Activated CD8-positive, alpha-beta memory T cell treated with anti-CD3 and anti-CD28 coated beads, Interleukin-2, amount 50 U/mL, for 1 hour (primary cell): ENCODE data around the gene AFAP1L2.
"Not testable (repeated sequence)": the region's sequence is repeated elsewhere in the genome, so short reads cannot be mapped to it uniquely, and the experiment has no call there.

Source experiments
- DNase-seq: peaks from one replicate; pipeline ENCODE4 v3.0.0-alpha.2; 2020; ENCODE audit errors: extremely low read depth

Gene AFAP1L2

DNA sequence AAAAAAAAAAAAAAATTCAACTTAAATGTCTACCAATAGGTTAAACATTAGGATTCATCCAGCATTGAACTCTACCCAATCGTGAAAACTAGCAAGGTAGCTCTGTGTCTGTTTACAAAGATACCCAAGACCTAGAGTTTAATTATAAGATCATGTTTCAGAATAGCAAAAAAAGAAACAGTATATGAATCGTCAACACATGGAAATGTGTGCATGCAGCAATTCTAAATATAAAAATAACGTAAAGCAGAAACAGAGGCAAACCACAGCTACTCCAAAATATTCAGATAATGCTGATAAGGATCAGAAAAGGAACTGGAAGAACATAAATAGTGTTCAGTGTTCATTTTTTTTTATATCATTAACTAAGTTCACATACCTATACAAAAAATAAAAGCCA lies 68.7 kb downstream of the AFAP1L2 start:
- no peak for DNase-seq

DNA sequence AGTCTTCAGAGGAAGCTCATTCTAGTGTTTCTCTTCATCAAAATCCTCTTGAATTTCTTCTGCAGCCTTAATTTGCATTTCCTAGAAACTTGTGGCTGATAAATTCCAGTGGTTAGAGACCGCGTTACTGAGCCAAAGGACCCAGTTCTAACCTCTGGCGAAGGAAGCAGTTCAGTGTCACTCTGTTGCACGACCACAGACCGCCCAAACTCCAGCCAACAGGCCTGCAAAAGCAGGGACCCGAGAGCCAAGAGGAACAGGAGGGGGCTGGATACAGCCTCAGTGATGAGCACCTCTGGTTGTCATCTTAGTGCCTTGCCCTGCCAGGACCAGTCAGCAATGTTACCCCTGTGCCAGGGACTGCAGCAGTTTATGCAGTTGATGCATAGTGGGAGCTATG lies 70.0 kb downstream of the AFAP1L2 start:
- DNase-seq, result no peak

DNA sequence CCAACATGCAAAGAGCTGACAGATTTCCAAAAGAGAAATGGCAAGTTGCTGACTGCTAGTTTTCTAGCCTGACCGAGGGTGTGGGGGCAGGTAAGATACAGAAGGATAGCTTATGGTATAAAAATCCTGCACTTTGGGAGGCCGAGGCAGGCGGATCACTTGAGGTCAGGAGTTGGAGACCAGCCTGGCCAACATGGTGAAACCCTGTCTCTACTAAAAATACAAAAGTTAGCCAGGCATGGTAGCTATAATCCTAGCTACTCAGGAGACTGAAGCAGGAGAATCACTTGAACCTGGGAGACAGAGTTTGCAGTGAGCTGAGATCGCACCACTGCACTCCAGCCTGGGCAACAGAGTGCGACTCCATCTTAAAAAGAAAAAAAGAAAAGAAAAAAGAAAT lies 70.9 kb downstream of the AFAP1L2 start:
- DNase-seq, result not testable (repeated sequence)

DNA sequence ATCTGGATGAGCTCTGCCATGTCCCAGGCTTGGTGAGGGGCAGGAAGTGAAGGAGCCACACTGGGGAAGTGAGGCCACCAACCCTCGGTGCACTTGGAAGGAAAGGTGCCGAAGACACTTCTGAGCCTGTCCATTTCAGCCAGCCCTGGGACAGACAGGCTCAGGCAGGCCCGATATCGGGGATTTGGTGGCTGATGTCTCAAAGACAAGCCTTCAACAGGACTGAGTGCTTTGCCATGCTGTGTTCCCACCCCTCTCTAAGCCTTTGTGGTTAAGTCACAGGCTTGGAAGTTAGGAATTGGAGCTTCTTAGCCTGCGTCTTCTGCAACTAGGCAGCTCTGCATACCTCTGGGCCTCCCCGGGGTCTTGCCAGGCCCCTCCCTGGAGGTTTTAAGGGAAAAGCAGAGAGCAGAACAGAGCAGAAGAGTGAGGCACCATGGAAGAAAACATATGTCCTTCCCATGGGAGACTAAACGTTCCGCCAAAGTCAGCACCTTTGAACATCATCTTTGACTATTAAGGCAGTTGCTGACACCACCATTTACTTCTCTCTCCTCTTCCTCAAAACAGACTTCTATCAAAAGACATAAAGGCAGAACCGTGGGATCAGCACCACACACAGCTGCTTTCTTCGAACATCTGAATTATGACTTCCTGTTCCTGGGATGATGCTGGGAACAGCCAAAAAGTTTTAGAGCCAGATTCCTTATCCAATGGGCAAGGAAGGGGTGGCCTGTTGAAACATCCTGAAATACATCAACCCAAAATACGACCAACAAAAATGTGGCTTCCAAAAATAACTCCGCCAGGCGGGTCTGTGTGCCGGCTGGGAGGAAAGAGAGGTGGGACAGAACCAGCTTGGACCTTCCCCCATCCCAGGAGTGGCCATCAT lies 71.8 kb downstream of the AFAP1L2 start:
- no peak for DNase-seq

DNA sequence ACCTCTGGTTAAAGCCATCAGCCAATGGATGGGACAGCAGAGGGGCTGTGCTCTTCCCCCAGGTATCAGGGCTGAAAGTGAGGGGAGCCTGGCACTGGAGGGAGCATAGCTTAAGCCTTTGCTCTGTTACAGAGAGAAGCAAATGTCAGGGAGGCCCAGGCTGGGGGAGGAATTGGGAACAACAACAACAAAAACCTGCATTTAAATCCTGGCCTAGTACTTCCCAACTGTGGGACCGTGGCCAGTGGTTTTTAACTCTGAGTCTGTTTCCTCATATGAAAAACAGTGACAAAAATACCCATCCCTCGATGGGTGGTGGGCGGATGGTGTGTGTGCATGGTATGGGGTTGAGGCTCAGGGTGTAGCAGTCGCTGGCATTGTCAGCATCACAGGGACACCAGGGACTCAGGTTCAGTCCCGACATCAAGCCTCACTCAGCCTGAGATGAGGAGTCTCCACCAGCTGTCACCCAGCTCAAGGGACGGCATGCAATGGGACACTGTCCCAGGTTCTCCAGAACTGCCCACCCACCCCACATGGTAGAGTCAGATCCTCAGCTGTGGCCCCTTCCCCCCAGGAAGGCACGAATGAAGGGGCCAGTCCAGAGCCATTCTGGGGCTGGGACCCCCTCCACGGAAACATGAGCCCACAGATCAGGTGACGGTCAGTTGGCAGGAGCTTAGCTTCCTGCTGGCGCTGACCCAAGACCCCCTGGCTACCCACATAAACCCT lies 74.5 kb downstream of the AFAP1L2 start:
- no peak for DNase-seq

DNA sequence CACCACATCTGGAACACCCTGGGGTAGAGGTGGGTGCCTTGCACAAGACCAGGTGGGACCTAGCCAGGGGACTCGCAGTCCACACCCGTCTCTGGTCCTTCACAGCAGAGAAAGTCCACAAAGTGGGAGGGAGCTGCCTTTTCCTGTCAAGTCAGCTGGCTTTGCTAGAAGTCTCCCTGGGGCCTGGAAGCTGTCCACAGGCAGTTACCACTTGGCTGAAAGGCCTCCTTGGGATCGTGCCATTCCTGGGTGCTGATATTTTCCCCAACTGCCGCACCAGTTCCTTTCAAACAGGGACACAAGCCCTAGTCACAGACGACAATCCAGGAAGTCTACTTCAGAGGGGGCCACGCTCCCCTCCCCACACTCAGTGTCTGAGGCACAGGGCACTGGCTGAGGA lies 75.4 kb downstream of the AFAP1L2 start:
- no peak for DNase-seq

DNA sequence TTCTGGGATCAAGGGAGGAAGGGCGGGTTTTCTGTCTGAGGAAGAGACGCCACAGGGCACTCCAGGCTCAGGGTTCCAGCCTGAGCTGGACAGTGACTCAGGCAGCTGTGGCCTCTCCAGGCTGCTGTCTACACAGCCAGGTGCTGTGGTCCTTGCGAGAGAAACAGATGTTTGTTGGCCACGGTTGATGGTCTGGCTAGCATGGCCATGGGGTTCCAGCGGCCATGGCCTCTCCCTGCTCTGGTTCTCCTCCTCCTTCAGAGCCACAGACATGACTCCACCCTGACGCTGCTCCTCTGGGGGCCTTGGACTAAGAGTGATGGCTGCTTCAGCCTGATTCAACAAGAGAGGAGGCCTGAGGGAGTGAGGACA lies 75.9 kb downstream of the AFAP1L2 start:
- no peak for DNase-seq

DNA sequence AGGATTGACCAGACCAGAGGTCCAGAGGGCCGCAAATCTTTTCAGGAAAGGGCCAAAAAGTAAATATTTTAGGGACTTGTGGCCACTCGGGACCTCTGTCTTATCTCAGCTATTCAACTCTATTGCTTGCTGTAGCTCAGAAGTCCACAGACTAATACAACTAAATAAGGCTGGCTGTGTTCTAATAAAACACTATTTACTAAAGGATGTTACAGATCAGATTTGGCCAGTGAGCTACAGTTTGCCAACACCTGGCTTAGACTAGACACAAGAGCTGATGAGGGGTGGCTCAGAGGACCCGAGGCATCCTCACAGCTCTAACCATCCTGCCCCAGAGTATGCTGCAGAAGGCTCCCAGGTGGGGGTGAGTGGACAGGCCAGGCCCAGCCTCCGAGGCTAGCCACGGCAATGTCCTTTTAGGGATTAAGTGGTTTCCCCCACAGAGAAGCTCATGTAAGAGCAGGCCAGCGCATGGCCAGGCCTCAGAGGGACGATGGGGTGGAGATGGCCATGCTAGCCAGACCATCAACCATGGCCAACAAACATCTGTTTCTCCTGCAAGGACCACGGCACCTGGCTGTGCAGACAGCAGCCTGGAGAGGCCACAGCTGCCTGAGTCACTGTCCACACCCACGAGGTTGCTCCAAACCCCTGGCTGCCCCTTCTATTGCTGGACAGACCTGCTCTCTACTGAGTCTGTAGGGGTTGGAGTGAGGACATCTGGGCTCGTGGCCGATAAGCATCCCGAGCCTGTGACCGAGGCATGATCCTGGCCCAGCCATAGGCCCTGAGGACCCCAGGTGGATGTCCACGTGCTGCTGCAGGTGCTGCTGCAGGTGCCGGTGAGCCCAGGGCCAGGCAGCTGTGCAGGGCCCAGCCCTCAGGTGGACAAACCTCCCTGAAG lies 76.5 kb downstream of the AFAP1L2 start:
- DNase-seq, result no peak

DNA sequence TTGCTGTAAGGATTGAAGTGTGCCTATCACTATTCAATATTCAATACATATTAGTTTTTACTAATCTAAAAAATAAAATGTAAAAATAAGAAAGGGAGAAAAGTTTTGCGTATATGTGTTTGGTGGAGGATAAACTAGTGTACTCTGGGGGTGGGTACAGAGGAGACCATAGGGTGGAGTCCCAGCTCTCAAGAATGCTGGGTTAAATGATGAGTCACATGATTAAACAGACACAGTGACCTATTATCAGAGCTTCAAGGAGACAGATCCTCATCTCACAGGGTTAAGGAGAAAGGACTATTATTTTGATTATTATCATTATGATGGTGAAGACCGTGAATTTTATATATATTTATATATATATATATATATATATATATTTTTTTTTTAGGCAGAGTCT lies 77.5 kb downstream of the AFAP1L2 start:
- DNase-seq, result no peak

DNA sequence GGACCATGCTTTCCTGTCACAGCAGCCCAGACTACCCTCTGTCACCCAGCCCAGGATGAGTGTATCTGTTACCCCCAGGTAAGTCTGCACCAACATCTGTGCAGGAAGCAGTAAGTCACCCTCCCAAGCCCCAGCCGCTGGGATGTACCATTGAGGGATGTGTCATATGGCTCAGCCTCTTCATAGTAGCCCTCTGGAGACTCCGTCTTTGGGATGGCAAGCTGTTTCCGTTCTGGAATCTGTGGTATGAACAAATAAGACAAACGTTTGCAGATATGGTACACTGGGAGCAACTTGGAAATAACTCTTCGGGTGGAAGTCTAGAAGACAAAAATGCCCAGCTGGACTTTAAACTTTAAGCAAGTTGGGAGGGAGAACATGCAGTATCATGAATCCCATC lies 81.3 kb downstream of the AFAP1L2 start:
- DNase-seq, result no peak

DNA sequence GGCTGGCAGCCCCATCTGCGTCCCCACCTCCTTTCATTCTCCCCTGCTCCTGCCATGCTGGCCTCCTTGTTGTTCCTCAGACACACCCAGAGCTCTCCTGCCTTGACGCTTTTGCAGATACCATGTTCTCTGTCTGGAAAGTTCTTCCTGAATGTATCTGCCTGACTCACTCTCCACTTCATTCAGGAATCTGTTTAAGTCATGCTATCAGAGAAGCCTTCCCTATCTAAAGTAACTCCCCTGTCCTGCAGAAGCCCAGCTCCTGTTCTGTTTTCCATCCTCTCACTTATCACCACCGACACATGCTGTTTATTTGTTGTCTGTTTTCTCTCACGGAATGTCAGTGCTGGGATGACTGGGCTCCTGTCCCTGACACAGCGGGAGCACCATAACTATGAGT lies 82.0 kb downstream of the AFAP1L2 start:
- DNase-seq, result no peak

DNA sequence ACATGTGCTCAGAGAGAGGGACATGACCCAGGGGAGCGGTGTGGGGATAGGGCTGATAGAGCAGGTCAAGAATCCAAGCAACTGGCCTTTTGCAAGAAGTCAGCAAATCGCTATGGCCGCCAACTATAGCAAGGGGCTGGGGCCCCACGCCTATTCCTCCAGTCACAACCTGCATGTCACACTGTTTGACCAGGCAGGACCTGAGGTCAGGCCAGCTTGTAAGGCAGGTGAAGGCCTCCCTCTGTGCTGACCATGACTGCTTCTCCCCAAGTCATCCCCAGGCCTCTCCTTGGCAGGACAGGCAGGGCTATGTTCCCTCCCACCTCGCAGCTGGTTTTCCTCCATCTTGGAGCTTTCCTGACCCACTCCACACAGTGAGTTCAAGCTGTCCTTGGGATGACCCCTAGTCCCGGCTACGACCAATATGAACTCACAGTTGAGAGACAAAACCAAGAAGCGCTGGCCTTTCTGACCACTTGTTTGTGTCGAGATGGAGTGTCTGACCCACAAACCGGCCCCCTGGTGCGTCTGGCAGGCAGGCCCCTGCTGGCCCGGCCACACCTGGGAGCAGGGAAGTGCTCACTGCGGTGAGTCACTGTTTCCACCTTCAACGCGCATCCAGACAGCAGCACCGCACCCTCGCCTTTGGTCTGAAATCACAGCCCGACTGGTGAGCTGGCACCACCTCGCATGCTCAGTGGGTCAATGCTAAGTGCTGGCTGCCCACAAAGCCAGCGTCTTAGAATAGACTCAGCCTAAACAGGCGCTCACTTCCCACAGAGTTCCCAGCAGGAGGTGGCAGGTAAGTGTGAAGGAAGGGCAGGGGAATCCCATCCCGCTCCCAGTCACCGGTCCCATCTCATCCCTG lies 83.8 kb downstream of the AFAP1L2 start:
- no peak for DNase-seq

DNA sequence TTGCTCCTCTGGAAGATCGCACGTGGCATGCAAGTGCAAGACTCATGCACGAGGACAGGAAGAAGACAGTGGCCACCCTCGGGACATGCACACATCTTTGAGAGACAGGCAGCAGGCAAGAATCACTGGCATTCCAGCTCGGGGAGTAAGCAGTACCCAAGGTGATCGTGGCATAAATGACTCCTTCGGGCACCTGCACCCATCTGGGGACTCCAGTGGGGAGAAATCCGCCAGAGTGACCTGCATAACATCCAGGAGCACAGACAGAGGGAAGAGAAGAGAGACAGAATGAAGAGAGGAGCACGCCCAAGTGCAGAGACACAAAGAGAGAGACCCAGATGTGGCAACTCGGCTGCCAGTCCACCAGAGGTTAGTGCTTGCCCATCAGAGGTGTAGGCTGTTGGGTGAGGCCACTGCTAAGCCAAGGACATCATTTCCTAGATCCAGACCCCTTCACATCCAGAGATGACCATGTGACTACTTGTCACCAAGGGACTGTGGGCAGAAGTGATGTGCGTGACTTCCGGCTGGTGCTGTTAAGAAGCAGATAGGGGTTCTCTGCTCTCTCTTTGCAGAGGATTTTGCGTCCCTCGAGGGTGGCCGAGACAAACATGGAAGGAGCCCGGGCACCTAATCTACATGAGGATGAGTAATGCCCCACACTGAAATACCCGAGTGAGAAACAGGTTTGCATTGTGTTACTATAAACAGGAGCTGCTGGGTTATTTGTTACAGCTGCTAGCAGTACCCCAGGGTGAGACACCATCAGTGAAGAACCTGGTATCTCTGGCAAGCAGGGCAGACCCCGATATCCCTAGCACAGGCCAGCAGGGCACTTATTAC lies 84.7 kb downstream of the AFAP1L2 start:
- DNase-seq, result no peak

DNA sequence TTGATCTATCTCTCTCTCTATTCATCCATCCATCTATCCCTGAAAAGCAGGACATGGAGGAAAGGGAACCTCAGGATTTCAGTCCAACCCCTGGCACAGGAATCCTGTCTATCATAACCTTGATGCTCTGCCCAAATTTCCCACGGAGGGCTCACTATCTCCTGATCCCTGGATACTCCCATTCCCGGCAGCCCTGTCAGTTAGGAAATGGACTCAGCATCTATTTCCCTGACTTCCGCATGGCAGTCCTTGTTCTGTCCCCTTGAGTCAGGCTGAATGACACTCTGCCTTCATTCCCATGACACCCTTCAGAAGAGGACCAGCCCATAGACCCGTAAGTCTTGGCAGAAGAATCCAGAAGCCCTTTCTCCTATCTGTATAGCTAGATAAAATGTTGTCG lies 87.6 kb downstream of the AFAP1L2 start:
- no peak for DNase-seq

DNA sequence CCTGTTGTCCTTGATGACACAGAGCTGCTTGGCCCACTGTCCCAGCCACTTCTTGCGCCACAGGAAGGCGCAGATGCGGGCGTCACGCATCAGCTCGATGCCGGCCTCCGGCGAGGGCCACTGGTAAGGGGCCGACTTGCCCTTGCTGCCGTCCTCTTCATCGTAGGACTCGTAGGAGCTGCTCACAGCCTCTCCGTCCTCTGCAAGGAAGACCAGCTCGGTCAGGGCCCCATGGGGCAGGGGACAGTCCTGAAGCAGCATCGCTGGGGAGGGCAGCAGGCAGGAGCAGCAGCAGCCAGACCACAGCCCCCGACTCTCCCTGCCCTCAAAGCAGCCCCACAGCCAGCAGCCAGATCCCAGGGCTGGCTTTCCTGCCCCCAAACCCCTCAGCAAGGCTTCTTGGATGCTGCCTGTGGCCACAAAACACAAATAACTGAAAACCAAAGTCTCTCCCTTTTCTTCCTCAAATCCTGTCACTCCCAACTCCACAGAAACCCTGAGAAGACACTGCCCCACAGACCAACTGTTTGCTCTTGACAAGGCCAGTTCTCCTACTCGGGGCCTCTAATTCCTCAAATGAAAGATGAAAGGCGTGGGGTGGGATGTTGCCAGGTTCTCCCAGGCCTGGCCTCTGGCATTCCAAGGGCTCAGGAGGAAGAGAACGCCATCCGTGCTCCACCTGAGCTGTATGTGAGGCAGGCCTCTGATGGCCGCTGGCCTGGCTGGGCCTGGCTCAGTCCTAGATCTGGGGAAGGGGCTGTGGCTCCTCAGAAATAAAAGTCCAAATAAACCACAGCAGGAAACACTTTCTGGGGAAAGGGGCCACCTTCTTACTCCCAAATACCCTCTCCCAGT lies 88.5 kb downstream of the AFAP1L2 start:
- DNase-seq, result no peak

DNA sequence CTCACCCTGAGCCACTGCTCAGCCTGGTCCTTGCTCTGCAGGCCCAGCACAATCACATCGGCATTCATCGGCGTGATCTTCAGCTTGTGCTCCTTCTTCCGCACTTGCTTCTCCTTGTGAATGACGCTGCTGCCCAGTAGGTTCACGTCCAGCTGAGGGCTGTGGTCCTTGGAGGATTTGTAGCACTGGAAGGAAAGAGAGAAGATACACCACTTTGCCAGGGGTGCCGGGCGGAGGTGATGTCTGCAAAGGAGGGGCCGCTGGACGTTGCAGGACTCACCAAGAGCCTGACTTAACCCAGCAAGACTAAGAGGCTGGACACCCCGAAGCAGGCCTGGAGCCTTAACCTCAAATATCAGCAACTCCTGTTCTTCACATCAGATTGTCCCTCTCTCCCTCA lies 90.4 kb downstream of the AFAP1L2 start:
- DNase-seq, result no peak

DNA sequence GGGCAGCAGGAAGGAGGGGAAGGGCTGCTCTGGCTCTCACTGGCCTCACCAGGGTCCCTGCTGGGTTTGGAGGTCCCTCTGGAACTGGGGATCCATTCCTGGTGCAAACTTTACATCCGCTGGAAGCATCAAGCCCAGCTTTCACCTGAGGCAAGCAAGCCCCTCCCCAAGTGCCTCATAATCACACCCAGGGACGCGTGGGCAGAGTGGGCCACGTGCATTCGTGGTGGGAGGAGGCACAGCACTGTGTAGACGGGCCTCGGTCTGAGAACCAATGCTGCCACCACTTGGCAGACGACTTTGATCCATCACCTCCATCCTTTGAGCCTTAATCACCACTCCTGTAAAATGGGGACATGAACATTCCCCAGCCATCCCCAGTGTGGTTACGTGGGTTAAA lies 91.2 kb downstream of the AFAP1L2 start:
- DNase-seq, result no peak

DNA sequence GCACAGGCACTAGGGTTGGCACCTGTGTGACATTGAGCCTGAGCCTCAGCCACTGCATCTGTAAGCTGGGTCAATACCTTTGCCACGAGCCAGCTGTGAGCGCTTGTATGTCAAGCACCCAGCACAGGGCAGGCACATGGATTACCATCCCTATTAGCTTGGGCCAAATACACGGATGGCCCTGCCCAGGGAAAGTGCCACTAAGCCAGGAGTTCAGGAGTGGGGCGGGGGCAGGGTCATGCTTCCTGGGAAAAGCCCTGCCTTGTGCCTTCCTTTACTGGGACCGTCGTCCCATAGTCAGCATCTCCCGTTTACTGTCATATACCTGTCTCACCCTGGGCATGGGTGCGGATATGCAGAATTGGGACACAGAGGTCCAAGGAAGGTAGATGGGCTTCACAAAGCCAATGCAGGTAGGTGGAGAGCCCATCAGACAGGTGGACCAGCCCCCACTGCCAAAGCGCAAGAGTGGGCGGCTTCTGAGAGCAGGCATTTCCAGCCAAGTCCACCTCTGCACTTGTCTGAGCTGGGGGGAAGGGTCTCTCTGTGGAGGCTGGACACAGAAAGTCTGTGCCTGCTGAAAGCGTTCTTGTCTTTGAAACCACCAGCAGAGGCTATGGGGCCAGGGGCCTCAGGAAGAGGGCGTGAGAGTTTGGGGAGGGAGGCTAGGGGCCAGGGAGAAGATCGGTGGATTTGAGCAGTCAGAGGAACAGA lies 92.6 kb downstream of the AFAP1L2 start:
- no peak for DNase-seq

DNA sequence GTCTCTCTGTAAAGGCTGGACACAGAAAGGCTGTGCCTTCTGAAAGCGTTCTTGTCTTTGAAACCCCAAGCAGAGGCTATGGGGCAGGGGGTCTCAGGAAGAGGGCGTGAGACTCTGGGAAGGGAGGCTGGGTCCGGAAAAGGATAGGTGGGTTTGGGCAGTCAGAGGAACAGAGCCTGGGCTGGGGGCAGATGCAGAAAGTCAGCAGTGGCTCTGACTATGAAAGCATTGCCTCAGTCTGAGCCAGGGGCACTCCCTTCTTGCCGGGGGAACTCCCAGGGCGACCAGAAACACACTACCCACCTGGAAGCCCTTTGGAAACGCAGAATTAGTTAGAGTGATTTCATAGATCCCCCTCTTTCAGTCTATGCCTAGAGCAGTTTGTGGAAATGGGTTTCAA lies 93.3 kb downstream of the AFAP1L2 start:
- no peak for DNase-seq
